Fibroblast of peridontal ligament (primary cell): Measurements from ENCODE around the gene BTG3.

Experiments
- DNase-seq: peaks from one replicate; pipeline ENCODE4 v3.0.0-alpha.2; 2010; ENCODE audit errors: extremely low read depth

The BTG3 gene, protein sequence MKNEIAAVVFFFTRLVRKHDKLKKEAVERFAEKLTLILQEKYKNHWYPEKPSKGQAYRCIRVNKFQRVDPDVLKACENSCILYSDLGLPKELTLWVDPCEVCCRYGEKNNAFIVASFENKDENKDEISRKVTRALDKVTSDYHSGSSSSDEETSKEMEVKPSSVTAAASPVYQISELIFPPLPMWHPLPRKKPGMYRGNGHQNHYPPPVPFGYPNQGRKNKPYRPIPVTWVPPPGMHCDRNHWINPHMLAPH

GRCh38 chr21:17612565-17613241 is at the start of gene BTG3:
TSS of gene BTG3 (minus strand) at chr21:17612901. CDS start at chr21:17609144, 3,757 bp downstream.
- peak; percentile 67 for DNase-seq

DNA sequence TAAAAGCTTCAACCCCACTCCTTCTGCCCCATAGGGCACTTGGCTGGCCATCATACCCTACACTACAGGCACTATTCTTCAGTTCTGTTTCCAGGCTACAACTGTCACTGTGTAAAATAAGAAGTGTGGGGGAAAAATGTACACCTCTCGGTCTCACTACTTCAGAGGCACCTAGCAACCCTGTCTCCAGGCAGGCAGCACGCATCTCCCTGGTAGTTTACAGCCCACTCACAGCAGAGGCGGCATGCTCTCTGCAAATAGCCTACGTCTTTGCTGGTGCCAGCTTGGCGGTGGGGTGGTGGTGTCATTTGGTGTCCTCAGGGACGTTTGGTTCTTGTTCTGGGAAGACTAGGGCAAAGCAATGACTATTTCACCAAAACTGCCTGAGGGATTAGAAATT is 48.2 kb upstream of the BTG3 start:
- DNase-seq, result no peak

DNA sequence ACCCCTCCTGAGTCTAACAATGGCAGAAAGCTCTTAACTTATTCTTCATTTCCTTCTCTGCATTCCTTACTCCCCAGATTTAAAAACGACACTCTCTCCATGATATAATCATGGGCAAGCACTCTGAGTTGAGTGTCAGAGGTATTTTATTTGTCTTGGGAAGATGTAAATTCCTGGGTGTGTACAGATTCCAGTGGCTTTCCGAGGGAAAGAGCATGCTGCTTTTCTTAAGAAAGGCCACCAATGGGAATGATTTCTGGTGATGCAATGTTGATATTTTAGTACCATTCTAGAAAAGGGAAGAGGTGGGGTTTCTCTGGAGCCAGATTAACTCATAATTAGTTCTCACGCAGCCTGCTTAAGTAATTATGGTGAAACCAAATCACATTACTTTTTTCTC is 47.8 kb upstream of the BTG3 start:
- DNase-seq, result no peak

- no peak for DNase-seq
Measured at GRCh38 chr21:17658931-17659330, 46.2 kb upstream of the BTG3 start.

DNA sequence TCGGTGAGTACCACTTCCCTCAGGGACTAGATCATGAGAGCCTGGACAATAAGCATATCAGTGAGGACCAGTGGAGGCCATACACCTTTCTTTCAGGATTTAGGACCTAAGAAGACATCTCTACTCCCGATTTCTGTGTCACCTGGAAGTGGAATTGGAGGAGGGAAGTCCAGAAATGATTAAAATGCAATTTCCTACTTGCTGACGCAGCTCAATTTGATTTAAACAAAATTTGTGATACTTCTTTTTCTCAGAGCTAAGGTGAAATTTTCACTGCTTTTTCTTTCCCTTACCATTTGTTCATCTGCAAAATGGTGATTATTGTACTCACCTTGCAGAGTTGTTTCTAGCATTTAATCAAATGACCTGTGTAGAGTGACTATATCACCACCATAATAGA is 38.8 kb upstream of the BTG3 start:
- DNase-seq, result no peak

GRCh38 chr21:17650292-17650691 is 37.6 kb upstream of the BTG3 start:
- DNase-seq, result no peak

DNA sequence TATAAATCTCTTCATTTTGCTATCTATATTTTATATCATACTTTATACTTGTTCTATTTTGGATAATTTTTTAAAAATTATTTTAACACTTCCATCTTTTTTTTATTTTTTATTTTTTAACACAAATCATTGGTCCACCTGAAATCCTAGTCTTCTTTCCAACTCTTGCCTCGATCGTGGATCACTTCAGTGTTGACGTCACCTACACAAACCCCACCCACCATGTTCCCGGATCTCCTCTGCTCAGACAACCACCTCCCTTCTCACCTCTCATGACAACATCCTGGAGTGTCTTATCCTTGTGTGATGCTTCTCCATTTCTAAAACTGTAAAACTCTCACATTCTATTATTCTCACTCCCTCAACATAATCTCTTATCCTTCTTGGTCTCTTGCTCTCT is 34.1 kb upstream of the BTG3 start:
- DNase-seq, result no peak

DNA sequence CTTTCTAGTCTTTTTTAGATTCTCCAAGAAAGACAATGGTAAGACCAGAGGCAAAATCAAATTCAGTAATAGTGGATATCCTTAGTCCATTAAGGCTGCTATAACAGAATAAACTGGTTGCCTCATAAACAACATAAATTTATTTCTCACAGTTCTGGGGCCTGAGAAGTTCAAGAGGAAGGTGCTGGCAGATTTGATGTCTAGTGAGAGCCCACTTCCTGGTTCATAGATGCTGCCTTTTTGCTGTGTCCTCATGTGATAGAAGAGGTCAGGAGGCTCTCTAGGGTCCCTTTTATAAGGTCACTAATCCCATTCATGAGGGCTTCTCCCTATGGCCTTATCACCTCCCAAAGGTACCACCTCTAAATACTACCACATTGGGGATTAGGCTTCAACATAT is 31.5 kb upstream of the BTG3 start:
- DNase-seq, result no peak

DNA sequence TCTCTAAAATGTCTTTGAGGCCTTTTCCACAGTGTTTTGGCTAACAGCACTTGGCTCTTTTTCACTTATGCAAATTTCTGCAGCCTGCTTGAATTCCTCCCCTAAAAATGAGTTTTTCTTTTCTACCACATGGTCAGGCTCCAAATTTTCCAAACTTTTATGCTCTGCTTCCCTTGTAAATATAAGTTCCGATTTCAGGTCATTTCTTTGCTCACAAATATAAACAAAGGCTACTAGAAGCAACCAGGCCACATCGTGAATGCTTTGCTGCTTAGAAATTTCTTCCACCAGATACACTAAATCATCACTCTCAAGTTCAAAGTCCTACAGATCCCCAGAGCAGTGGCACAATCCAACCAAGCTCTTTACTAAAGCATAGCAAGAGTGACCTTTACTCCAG is 28.1 kb upstream of the BTG3 start:
- no peak for DNase-seq

DNA sequence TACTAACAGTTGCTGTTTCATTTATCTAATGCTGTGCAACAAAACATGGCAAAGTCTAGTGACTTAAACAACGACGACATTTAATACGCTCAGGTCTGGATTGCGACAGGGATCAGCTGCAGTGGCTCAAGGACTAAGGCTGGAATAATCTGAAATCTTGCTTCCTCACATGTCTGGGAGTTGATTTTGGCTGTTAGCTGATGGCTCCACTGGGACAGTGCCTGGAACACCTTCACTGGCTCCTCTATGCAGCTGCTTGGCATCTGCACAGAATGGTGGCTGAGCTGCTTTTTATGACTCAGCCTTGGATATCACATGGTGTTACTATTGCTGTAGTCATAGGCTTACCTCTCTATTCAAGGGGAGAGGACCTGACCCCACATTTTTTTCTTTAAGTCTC is 24.0 kb upstream of the BTG3 start:
- no peak for DNase-seq

DNA sequence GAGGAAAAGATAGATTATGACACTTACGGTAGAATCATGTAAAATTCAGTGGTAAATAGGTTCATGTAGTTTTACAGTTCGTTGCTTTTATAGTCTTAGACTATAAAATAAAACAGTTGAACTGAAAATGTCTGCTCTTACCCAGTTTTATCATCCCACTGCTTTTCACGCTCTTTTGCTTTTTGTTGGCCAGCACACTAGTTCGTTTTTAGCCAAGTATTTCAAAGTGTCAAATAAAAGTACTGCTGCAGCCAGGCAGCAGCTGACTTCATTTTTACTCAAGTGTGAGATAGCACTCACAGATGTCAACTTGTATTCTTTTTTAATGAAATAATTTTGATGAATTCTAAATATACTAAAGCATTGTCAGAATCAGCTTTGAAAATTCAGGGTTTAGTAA is 18.5 kb upstream of the BTG3 start:
- DNase-seq, result no peak

DNA sequence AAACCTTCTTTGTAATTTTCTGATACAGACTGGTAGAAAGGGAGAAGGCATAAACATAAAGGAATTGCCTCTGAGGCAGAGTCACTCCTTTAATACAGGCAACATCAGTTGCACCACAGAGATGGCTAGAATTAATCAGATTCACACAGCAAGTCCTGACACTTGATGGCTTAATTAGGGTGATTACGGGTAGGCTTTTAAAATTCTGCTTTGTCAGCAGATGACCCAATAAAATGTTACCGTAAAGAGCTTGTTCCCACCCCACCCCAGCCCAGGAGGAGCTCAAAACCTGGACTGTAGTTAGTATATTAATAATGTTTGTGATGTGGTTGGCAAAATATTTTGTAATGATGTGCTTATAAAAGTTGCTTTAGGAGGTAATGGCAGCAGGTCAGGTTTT is 9.3 kb upstream of the BTG3 start:
- no peak for DNase-seq

- DNase-seq, result no peak
Measured at GRCh38 chr21:17616831-17617230, 4.1 kb upstream of the BTG3 start.

DNA sequence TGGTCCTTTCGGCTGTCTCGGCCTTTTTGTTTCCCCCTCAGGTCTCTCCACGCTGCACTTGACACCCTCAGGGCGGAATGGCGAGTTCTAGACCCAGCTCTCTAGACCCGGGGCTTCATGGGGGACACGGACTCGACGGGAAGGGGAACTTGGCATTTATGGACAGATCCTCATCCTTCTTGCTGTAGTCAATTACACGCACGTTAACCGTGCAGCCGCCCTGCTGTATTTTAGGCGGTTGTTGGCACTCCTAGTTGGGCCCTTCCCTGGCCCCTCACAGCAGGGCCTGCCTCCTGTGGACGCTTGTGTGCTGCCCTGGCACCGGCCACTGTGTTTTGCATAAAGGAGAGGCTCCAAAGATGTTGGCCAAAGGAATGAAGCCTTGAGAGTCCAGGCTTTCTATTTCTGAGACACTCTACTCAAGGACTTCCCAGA is 558 bp upstream of the BTG3 start:
- DNase-seq, result peak; percentile 17

DNA sequence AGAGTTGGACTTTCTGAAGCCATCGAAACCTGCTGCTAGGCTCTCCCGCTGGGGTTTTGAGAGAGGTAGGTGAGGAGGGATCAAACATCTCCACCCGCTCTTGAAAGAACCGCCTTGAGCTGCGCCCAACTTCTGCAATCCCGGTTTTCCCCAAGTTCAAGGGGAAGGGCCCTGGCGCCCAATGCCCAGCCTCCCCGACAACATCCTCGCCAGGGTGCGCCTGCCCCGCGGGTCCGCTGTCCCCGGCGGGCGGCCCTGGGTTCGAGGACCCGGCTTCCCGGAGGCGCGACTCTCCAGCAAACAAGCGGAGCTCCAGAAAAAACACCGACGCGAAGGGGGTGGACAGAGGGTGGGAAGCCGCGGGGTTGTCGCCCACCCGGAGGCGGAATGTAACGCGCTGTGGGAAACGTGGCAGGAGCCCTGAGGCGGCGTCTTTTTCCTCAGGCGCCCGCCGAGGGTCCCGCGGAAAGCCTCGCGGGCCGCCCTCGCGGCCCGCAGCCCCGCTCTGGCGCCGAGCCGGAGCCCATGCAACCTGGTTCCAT is 607 bp downstream of the BTG3 start:
- peak; percentile 49 for DNase-seq

- DNase-seq, result peak; percentile 94
Measured at GRCh38 chr21:17611414-17612022, 1.2 kb downstream of the BTG3 start.

GRCh38 chr21:17610911-17611310 is 1.8 kb downstream of the BTG3 start:
- peak; percentile 13 for DNase-seq

DNA sequence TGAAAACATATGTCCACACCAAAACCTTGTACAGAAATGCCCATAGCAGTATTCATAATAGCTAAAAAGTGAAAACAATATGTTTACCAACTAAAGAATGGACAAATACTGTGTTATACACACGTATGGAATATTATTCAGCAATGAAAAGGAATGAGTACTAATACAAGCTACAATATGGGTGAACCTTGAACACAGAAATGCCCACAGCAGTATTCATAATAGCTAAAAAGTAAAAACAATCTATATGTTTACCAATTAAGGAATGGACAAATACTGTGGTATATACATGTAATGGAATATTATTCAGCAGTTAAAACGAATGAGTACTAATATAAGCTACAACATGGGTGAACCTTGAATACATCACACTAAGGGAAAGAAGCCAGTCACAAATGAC is 3.0 kb downstream of the BTG3 start:
- DNase-seq, result no peak

DNA sequence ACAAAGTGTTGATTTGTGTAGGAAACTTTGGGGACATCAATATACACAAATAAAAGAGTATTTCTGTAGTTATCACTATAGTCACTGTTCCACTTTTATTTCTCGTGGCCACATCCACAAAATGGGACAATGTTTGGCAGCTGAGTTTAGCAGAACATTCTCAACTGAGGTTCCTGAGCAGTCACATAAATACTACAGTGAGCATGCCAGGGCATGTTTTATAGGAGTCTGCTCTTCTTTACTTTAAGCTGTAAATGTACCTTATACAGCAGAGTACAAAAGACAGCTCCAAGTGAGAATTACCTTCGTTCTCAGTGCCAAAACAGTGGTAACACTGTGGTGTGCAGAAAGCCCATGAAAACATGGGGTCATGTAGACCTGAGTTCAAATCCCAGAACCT is 5.0 kb downstream of the BTG3 start:
- DNase-seq, result no peak

- DNase-seq, result peak; percentile 85
Measured at GRCh38 chr21:17602874-17603273, 9.8 kb downstream of the BTG3 start.

DNA sequence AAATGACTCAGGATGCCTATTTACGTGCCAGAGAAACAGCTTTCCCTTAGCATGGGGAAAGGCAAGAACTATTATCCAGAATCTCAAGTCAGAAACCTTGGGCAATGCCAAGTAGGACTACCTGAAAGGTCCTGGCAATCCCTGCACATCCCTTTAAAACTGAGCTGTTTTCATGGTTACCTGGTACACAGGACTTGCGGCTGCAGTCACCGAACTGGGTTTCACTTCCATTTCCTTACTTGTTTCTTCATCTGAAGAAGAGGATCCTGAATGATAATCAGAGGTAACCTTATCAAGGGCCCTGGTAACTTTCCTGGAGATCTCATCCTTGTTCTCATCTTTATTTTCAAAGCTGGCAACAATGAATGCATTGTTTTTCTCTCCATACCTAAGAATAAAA is 14.3 kb downstream of the BTG3 start:
- no peak for DNase-seq

- no peak for DNase-seq
Measured at GRCh38 chr21:17597680-17598079, 15.0 kb downstream of the BTG3 start.

- DNase-seq, result peak; percentile 68
Measured at GRCh38 chr21:17590430-17590829, 22.3 kb downstream of the BTG3 start.
